BLaER1 treated with 17β-estradiol and CSF1 and Interleukin-3, amounts not matched to agents 10 nM and 100 nM (cell line): ENCODE data around the gene CCDC33.

Experiments used
- H3K27ac ChIP-seq, 11 experiments: shearing (Covaris generic); formaldehyde crosslinking; 2 replicates each; pipeline ENCODE4 v1.8.1; 2022
- H3K27me3 ChIP-seq, 11 experiments: shearing (Covaris generic); formaldehyde crosslinking; 2 replicates each; pipeline ENCODE4 v1.8.1; 2022
- H3K36me3 ChIP-seq, 11 experiments: shearing (Covaris generic); formaldehyde crosslinking; 2 replicates each; pipeline ENCODE4 v1.8.1; 2022
- H3K4me1 ChIP-seq, 10 experiments: shearing (Covaris generic); formaldehyde crosslinking; 2 replicates each; pipeline ENCODE4 v1.8.1; 2022
- H3K4me2 ChIP-seq, 11 experiments: shearing (Covaris generic); formaldehyde crosslinking; 2 replicates each; pipeline ENCODE4 v1.8.1; 2022
- H3K4me3 ChIP-seq, 10 experiments: shearing (Covaris generic); formaldehyde crosslinking; 2 replicates each; pipeline ENCODE4 v1.8.1; 2022
- H3K9ac ChIP-seq, 11 experiments: shearing (Covaris generic); formaldehyde crosslinking; 2 replicates each; pipeline ENCODE4 v1.8.1; 2022
- H3K9me3 ChIP-seq, 11 experiments: shearing (Covaris generic); formaldehyde crosslinking; replicated peaks in 1 of 11; 2 replicates each; pipeline ENCODE4 v1.8.1; 2022
- H4K20me1 ChIP-seq, 11 experiments: shearing (Covaris generic); formaldehyde crosslinking; 2 replicates each; pipeline ENCODE4 v1.8.1; 2022
- Cebpa-rat ChIP-seq, 11 experiments: shearing (Covaris generic); IDR thresholded peaks; 2 replicates each; pipeline ENCODE4 v1.8.1; 2022

CCDC33 gene

GRCh38 chr15:74197176-74197965 is 38.8 kb upstream of the CCDC33 start:
- Histone ChIP-seq H3K9me3 (no peaks in the 10 kb centered on the region), H4K20me1 (peaks cover 0 to 24% (median 0%) of the 10 kb centered on the region in 11 experiments; a peak in 3 of 22 replicates), H3K4me1 (peaks cover 38 to 100% (median 74%) of the 10 kb centered on the region in 10 experiments), H3K27ac (no peak overlapping the region; a peak in 1 of 22 replicates), H3K4me2 (peak overlapping the region in 4 of 11 experiments; percentile 68 to 83 (median 71); a peak in 7 of 22 replicates), H3K36me3 (no peaks in the 10 kb centered on the region), H3K4me3 (no peak overlapping the region), H3K27me3 (no peaks in the 10 kb centered on the region), H3K9ac (no peak overlapping the region)
- no peak for TF ChIP-seq Cebpa-rat (IDR thresholded peaks at IDR 0.05)

- Histone ChIP-seq H3K9me3 (no peaks in the 10 kb centered on the region), H3K9ac (no peak overlapping the region), H3K4me2 (peak overlapping the region in 8 of 11 experiments; percentile 41 to 91 (median 86); a peak in 11 of 22 replicates), H3K27me3 (no peaks in the 10 kb centered on the region; a peak in 1 of 22 replicates), H4K20me1 (peaks cover 0 to 16% (median 0%) of the 10 kb centered on the region in 11 experiments; a peak in 2 of 22 replicates), H3K4me3 (no peak overlapping the region), H3K27ac (peak overlapping the region in 2 of 11 experiments; percentile 42; a peak in 2 of 22 replicates), H3K36me3 (no peaks in the 10 kb centered on the region), H3K4me1 (peaks cover 57 to 97% (median 73%) of the 10 kb centered on the region in 10 experiments)
- TF ChIP-seq Cebpa-rat (IDR thresholded peaks at IDR 0.05), result no peak
Observed at GRCh38 chr15:74199297-74199652, 36.9 kb upstream of the CCDC33 start.

GRCh38 chr15:74200412-74200815 is 35.7 kb upstream of the CCDC33 start:
- TF ChIP-seq Cebpa-rat (IDR thresholded peaks at IDR 0.05), result peak in 3 of 11 experiments; percentile 21 to 33 (median 27); a peak in 1 of 22 replicates
- Histone ChIP-seq H3K4me1 (peaks cover 52 to 95% (median 77%) of the 10 kb centered on the region in 10 experiments), H3K4me2 (peak overlapping the region; percentile 67 to 91 (median 79)), H4K20me1 (peaks cover 0 to 16% (median 0%) of the 10 kb centered on the region in 11 experiments; a peak in 2 of 22 replicates), H3K9me3 (no peaks in the 10 kb centered on the region), H3K4me3 (peak overlapping the region in 1 of 10 experiments; percentile 23; a peak in 2 of 20 replicates), H3K27ac (peak overlapping the region in 8 of 11 experiments; percentile 6 to 65 (median 42); a peak in 13 of 22 replicates), H3K27me3 (no peaks in the 10 kb centered on the region; a peak in 1 of 22 replicates), H3K36me3 (no peaks in the 10 kb centered on the region), H3K9ac (peak overlapping the region in 5 of 11 experiments; percentile 19 to 44 (median 30); a peak in 6 of 22 replicates)

GRCh38 chr15:74200871-74201419 is 35.2 kb upstream of the CCDC33 start:
- Histone ChIP-seq H3K4me2 (peak overlapping the region; percentile 67 to 91 (median 79)), H4K20me1 (peaks cover 0 to 16% (median 0%) of the 10 kb centered on the region in 11 experiments; a peak in 2 of 22 replicates), H3K27ac (peak overlapping the region in 8 of 11 experiments; percentile 6 to 65 (median 34); a peak in 13 of 22 replicates), H3K9me3 (no peaks in the 10 kb centered on the region), H3K9ac (peak overlapping the region in 5 of 11 experiments; percentile 19 to 44 (median 30); a peak in 8 of 22 replicates), H3K4me3 (no peak overlapping the region; a peak in 1 of 20 replicates), H3K36me3 (no peaks in the 10 kb centered on the region), H3K4me1 (peaks cover 46 to 92% (median 80%) of the 10 kb centered on the region in 10 experiments), H3K27me3 (no peaks in the 10 kb centered on the region; a peak in 1 of 22 replicates)
- no peak for TF ChIP-seq Cebpa-rat (IDR thresholded peaks at IDR 0.05)

GRCh38 chr15:74201710-74202420 is 34.3 kb upstream of the CCDC33 start:
- Histone ChIP-seq H3K9ac (peak overlapping the region in 4 of 11 experiments; percentile 9 to 43 (median 20); a peak in 3 of 22 replicates), H3K4me3 (no peak overlapping the region), H3K27ac (peak overlapping the region in 3 of 11 experiments; percentile 41 to 65 (median 62); a peak in 6 of 22 replicates), H3K36me3 (no peaks in the 10 kb centered on the region), H3K27me3 (no peaks in the 10 kb centered on the region; a peak in 1 of 22 replicates), H3K4me2 (peak overlapping the region; percentile 67 to 91 (median 79)), H3K9me3 (no peaks in the 10 kb centered on the region), H3K4me1 (peaks cover 37 to 83% (median 78%) of the 10 kb centered on the region in 10 experiments), H4K20me1 (peaks cover 0 to 10% (median 0%) of the 10 kb centered on the region in 11 experiments; a peak in 2 of 22 replicates)
- TF ChIP-seq Cebpa-rat (IDR thresholded peaks at IDR 0.05), result no peak

- H3K9ac ChIP-seq, result peak within 1 kb of the TSS in 4 of 11 experiments; percentile 9 to 43 (median 20); a peak in 4 of 22 replicates
- H3K9me3 ChIP-seq, result no peaks in the 10 kb centered on the region
- H3K4me1 ChIP-seq, result peaks cover 33 to 80% (median 74%) of the 10 kb centered on the region in 10 experiments
- H3K27ac ChIP-seq, result peak within 1 kb of the TSS in 3 of 11 experiments; percentile 25 to 62 (median 41); a peak in 4 of 22 replicates
- H3K4me2 ChIP-seq, result peak within 1 kb of the TSS; percentile 67 to 91 (median 79)
- TF ChIP-seq Cebpa-rat (IDR thresholded peaks at IDR 0.05), result no peak
- peaks cover 0 to 14% (median 0%) of the 10 kb centered on the region in 11 experiments; a peak in 2 of 22 replicates for H4K20me1 ChIP-seq
- H3K36me3 ChIP-seq, result no peaks in the 10 kb centered on the region
- no peak within 1 kb of the TSS for H3K4me3 ChIP-seq
- no peaks in the 10 kb centered on the region; a peak in 1 of 22 replicates for H3K27me3 ChIP-seq
Observed at GRCh38 chr15:74202452-74203401, 33.4 kb upstream of the CCDC33 start, which contains the start of gene STRA6. Gene STRA6 (minus strand): TSS chr15:74202787. CDS start chr15:74202267, 520 bp downstream.

GRCh38 chr15:74203914-74204431 is 32.2 kb upstream of the CCDC33 start:
- peak overlapping the region in 9 of 11 experiments; percentile 8 to 88 (median 43); a peak in 9 of 22 replicates for H3K4me2 ChIP-seq
- no peak overlapping the region for H3K9ac ChIP-seq
- H3K27me3 ChIP-seq, result no peaks in the 10 kb centered on the region; a peak in 1 of 22 replicates
- peaks cover 33 to 70% (median 63%) of the 10 kb centered on the region in 10 experiments for H3K4me1 ChIP-seq
- H3K27ac ChIP-seq, result no peak overlapping the region
- peaks cover 0 to 14% (median 0%) of the 10 kb centered on the region in 11 experiments; a peak in 2 of 22 replicates for H4K20me1 ChIP-seq
- no peaks in the 10 kb centered on the region for H3K36me3 ChIP-seq
- H3K9me3 ChIP-seq, result no peaks in the 10 kb centered on the region
- no peak overlapping the region for H3K4me3 ChIP-seq
- no peak for TF ChIP-seq Cebpa-rat (IDR thresholded peaks at IDR 0.05)
